GM19324 (cell line): ENCODE results near the gene PPIG.
"Not testable (repeated sequence)": the region's sequence is repeated elsewhere in the genome, so short reads cannot be mapped to it uniquely, and the experiment has no call there.

Experiments used
- ATAC-seq: cut with Tn5 transposase; IDR thresholded peaks from one replicate; pipeline ENCODE4 v1.9.1; 2021; ENCODE audit warnings: mild to moderate bottlenecking, moderate library complexity; ENCODE audit not compliant: unreplicated experiment, low FRiP score

The PPIG gene

DNA sequence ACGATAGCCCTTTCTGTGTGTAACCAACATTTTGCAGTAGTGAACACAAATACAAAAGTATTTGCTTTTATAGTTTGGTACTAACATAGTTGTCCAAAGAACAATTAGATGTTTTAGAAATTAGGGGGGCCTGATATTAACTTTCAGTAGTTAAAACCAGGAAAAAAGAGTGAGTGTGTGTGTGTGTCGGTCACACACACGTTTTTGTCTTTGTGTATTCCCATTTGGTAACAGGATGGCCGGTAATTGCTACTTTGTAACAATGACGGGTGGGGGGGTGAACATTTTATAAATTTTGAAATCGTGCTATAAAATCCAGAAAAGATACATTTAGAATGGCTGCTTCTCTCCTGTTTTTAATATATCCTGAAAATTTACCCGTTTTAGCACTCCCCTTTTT, 1.5 kb downstream of the PPIG start:
- ATAC-seq, result no peak

DNA sequence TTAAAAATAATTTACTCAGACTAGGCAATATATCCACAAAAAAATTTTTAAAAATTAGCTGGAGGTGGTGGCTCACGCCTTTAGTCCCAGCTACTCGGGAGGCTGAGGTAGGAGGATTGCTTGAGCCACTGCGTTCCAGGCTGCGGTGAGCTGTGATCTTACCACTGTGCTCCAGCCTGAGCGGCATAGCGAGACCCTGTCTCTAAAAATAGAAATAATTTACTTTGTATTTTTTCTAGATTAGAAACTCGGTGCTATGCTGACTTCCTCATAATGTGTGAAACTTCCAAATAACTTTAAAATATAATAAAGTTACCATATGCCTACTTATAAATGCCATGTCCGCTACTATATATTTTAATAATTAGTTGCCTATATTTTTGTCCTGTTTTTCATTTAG, 6.7 kb downstream of the PPIG start:
- no peak for ATAC-seq

DNA sequence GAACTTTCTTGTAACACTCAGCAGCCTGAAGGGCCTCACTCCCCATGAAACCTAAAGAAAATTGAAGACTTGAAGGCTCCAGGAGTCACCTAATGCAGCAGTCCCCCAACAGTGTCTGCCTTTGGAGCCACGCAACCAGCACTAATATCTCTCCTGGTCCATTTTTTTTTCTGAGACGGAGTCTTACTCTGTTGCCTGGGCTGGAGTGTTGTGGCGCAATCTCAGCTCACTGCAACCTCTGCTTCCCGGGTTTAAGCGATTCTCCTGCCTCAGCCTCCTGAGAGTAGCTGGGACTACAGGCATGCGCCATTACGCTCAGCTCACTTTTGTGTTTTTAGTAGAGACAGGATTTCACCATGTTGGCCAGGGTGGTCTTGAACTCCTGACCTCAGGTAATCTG, 12.4 kb downstream of the PPIG start:
- ATAC-seq, result not testable (repeated sequence)

DNA sequence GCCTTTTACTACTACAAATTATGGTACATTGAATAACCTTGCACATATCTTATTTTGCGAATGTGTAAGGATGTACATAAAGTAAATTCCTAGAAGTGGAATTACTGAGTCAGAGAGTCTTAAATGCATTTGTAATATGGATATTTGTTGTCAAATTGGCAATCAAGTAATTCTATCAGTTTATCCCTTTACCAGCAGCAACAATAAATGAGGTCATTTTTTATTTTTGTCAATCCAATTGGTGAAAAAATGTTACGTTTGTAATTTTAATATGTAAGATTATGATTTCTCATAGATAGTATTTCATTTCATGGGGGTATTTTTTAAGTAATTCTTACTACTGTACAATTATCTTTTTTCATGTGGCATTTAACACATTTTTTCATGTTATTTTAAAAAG, 14.8 kb downstream of the PPIG start:
- ATAC-seq, result no peak

DNA sequence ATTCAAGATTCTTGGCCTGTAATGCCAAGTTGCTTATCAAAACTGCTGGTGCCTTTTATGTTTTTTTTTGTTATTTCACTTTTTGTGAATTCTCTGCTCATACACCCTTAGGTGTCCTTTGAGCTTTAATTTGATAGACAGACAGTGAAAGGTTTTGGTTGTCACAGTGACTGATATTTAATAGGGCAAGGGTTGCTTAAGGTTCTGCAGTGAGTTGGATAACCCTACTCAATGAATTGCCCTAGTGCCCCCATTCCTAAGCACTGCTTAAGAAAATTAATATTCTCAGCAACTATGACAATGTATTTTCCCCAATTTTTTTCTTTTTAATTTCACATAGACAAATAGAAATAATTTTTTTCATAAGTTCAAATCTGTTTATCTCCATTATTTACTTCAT, 15.4 kb downstream of the PPIG start:
- ATAC-seq, result no peak

DNA sequence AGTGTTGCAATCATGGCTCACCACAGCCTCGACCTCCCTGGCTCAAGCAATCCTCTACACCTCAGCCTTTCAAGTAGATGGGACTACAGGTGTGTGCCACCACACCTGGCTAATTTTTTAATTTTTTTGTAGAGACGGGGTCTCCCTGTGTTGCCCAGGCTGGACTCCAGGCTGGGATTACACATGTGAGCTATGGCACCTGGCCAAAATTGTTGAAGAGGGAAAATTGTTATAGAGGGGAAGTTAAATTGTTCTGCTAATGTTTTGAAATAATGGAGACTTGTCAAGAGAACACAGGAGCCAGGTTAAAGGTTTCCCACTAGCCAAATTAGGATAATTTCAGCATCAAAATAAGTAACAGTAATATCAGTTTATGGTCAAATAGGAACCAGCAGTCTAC, 25.1 kb downstream of the PPIG start:
- ATAC-seq, result no peak

DNA sequence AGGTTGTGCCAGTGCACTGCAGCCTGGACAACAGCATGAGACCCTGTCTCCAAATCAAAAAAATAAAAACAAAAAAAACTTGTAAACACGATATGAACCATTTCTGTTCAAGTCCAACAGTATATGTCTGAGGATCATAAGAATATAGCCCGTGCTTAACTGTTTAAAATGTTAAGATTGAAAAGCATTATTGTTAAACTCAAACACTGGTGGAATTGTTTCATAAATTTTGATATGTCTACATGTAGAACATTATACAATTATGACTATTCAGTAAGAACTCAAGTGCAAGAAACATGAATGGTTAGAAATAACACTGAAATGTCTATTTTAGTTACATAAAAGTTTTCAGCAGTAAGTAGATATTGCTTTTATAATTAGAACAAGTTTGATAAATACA, 29.7 kb downstream of the PPIG start:
- ATAC-seq, result no peak

DNA sequence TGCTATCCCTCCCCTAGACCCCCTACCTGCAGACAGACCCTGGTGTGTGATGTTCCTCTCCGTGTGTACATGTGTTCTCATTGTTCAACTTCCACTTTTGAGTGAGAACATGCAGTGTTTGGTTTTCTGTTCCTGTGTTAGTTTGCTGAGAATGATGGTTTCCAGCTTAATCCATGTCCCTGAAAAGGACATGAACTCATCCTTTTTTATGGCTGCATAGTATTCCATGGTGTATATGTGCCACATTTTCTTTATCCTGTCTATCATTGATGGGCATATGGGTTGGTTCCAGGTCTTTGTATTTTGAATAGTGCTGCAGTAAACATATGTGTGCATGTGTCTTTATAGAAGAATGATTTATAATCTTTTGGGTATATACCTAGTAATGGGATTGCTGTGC, 31.8 kb downstream of the PPIG start:
- not testable (repeated sequence) for ATAC-seq

DNA sequence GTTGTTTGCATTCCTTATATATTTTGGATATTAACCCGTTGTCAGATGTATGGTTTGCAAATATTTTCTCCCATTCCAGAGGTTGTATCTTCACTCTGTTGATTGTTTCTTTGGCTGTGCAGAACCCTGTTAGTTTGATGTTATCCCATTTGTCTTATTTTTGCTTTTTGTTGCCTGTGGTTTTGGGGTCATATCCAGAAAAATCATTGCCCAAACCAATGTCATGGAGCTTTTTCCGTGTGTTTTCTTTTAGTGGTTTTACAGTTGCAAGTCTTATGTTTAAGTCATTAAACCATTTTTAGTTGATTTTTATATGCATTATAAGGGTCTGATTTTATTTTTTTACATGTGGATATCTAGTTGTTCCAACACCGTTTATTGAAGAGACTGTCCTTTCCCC, 35.8 kb downstream of the PPIG start:
- no peak for ATAC-seq

DNA sequence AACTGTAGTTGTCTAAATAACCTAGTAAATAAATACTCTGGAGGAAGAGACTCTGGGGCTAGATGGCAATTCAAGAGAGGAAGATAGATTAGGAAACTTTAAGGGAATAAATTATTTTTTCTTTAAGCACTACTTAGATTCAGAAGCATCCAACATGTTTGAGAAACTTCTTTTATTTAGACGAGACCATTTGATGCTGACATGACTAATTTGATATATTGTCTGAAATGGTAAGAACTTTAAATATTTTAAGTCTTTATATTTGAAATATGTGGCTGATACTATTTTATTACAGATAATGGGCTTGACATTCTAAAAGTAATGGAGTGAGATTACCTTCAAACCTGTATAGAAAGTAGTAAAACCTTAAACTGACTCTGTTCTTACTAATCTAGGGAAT, 36.4 kb downstream of the PPIG start:
- ATAC-seq, result no peak

DNA sequence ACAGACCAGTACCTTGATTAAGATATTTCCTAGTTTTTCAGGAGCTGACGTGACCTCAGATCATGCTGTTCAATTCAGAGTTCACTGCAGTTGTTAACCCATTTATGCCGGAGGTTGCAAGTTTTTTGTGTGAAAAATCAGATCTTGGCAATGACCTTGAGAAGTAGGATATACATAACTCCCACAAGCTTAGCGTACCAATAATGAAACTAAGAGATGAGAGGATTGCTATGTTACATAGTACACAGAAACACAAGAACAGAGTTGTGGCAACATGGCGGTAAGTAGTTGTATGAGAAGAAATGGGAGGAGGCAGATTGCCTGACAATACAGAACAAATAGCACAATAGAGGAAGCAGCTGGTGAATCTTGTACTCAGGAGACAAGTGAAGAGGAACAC, 39.1 kb downstream of the PPIG start:
- no peak for ATAC-seq

DNA sequence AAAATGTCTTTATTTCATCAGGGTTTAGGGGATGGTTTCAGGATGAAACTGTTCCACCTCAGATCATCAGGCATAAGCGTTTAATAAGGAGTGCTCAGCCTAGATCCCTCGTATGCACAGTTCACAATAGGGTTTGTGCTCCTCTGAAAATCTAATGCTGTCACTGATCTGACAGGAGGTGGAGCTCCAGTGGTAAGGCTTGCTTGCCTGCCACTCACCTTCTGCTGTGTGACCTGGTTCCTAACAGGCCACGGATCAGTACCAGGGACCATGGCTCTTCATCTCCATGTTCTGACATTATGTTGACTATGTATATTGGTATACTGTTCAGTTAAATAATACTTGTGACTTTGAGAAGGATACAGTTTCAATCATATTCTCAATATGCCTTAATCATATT, 41.6 kb downstream of the PPIG start:
- no peak for ATAC-seq

DNA sequence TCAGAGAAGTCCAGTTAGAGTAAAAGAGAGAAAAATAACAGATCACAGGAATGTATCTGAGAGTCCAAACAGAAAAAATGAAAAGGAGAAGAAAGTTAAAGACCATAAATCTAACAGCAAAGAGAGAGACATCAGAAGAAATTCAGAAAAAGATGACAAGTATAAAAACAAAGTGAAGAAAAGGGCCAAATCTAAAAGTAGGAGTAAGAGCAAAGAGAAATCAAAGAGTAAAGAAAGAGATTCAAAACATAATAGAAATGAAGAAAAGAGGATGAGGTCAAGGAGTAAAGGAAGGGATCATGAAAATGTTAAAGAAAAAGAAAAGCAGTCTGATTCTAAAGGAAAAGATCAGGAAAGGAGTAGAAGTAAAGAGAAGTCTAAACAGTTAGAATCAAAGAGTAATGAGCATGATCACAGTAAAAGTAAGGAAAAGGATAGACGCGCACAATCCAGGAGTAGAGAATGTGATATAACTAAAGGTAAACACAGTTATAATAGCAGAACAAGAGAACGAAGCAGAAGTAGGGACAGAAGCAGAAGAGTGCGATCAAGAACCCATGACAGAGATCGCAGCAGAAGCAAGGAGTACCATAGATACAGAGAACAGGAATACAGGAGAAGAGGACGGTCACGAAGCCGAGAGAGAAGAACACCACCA, 52.4 kb downstream of the PPIG start:
- no peak for ATAC-seq

DNA sequence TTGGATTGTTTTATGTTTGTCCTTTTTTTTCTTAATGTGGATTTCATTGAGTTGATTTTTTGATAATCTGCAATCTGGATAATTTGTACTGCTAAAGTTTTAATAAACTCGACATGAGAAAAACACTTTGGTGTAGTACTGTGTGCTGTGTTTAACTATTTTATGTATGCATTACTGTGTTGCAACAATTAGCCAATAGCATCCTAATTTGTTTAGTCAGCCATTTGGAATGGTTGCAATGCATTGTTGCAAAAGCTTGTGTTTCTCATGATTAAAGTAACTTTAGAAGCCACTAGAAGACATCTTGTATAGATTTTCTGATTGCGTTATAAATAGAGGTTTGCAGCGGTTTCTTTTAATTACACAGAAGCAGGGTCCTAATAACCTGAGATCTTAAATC, 53.5 kb downstream of the PPIG start:
- ATAC-seq, result no peak

DNA sequence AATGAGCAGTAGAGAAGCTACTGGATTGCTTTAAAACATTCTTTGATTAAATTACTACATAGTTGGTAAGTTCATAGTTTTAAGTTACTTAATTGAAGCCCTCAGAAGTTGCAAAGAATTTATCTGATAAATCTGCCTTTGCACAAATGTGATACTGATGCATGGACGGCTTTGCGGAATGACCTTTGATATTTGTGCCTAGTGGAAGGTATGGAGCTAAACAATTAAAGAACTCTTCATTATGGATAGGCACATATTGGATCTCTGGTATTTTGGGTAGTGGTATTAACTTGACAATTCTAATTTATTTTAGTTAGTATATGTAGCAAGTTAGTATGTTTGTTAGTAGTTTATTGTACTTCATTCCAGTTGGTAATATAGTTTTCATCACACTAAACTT, 56.0 kb downstream of the PPIG start:
- ATAC-seq, result no peak

DNA sequence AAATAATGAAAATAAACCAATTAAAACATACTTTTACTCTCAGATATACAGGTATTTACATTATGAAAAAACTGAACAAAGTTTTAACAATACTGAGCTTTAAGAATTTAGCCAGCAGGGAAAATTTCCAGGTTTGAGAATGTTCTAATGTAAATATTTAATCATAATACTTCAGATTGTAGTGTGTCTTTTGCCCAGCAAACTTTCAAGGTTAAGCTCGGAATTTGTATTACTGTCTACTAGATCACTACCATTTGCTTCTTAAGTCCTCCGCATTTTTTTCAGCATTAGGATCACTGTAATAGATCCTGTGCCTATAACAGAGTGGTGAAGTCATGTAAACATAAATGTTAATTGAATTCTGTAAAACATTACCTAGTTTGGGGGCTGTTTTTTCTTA, 57.3 kb downstream of the PPIG start:
- no peak for ATAC-seq

DNA sequence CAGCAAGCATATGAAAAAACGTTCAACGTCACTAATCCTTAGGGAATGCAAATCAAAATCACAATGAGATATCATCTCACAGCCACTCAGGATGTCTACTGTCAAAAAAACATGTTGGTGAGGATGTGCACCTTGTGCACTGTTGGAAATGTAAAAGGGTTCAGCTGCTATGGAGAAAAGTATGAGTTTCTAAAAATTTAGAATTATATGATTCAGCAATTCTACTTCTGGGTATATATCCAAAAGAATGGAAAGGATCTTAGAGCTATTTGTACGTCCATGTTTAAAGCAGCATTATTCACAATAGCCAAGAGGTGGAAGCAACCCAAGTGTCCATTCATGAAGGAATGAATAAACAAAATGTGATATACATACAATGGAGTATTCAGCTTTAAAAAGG, 60.0 kb downstream of the PPIG start:
- ATAC-seq, result no peak

DNA sequence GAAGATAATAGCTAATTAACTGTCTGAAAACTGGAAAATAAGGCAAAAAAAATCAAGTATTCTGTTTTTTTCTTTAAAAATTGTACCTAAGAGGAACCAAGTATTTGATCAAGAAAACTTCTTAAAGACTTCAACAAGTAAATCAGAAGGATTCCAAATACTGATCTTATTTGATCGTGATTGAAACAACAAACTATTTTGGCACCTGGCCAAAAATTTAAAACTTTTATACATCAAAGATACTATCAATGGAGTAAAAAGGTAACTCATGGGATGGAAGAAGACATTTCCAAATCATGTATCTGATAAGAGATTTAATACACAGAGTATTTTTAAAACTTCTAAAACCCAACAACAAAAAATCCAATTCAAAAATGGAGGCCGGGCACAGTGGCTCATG, 63.3 kb downstream of the PPIG start:
- ATAC-seq, result no peak

DNA sequence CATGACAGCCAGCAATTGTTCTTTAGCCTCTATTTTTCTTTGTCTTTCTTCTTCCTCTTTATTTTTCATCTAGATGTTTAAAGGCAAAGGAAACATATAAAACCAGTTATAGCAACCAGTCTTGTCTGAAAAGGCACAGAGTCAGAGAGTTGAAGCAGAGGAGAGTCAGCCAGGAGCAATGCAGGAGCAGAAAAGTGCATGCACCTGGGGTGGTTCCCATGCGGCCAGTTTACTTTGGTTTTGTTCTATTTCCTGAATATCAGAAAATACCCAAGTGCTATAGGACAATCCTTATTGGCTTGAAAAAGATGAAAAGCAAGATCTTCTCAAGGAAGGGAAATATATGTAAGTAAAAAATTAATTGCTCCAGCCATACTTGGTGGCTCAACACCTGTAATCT, 65.1 kb downstream of the PPIG start:
- ATAC-seq, result no peak

DNA sequence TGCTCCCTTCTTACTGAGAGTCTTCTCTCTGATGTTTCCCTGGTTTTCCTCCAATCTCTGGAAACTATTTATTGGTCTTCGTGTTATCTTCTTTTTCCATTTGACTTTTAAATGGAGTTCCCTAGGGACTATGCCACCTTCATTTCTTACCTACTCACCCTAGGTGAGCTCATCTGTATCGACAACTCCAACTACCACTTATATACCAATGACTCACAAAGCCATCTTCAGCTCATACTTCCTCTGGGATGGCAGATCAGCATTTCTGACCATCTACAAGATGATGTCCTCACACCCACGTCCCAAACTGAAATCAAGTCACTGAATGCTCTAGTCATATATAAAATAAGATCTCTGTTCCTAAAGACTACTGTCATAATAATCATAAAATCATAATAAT, 69.5 kb downstream of the PPIG start:
- no peak for ATAC-seq

DNA sequence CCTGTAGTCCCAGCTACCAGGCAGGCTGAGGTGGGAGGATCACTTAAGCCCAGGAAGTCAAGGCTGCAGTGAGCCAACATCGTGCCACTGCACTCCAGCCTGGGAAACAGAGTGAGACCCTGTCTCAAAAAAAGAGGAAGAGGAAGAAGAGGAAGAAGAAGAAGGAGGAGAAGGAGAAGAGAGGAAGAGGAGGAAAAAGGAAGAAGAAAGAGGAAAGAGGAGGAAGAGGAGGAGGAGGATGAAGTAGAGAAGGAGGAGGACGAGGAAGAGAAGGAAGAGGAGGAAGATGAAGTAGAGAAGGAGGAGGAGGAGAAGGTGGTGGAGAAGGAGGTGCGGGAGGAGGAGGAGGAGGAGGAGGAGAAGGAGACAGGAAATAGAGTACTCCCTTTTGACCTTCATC, 72.0 kb downstream of the PPIG start:
- ATAC-seq, result no peak

DNA sequence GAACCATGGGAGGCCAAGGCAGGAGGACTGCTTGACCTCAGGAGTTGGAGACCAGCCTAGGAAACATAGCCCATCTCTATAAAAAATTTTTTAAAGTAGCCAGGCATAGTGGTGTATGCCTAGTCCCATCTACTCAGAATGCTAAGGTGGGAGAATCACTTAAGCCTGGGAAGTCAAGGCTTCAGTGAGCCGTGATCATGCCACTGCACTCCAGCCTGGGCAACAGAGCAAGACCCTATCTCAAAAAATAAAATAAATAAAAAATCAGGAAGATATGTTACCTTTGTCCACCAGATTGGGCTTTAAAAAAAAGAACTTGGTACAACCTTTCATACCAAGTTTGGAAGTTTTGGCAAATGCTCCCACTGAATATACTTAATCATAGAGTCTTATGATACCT, 74.7 kb downstream of the PPIG start:
- ATAC-seq, result no peak

DNA sequence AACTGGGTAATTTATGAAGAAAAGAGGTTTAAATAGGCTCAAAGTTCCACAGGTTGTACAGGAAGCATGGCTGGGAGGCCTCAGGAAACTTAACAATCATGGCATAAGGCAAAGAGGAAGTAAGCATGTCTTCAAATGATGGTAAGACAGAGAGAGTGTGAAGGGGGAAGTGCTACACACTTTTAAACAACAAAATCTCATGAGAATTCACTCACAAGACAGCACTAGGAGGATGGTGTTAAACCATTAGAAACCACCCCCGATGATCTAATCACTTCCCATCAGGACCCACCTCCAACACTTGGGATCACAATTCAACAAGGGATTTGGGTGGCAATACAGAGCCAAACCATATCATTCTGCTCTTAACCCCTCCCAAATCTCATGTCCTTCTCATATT, 75.2 kb downstream of the PPIG start:
- ATAC-seq, result no peak
